Measurements from ENCODE around the gene OR6K6.

OR6K6 gene

DNA sequence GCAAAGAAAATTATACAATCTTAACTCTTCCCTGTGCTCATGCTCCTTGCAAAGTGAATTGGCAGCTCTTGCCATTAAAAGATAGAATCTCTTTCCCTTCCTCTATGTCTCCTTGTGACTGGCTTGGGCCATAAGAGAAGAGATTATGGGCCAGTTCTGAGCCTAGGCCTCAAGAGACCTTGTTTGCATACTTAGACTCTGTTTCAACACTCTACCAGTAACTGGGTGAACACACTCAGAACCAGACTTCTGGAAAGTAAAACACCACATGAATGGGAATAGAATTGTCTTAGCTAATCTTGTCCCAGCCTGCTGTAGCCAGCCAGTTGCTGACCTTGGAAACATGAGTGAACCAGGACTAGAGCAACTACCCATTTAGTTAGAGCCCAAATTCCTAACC, 18.7 kb upstream of the OR6K6 start:
- TF ChIP-seq SIN3A (IDR thresholded peaks at IDR 0.05; ENCODE audit: borderline replicate concordance, insufficient read depth, low read length) (no peak), REST (IDR thresholded peaks at IDR 0.05; ENCODE audit: insufficient read depth in 1 of 2, low read depth in 2 of 2, low read length in 2 of 2) (no peak), TAF1 (IDR thresholded peaks at IDR 0.05; ENCODE audit: borderline replicate concordance, insufficient read depth, low read length) (no peak), FOXP2 (optimal IDR thresholded peaks at IDR 0.05; ENCODE audit: borderline replicate concordance, extremely low read depth, extremely low read length, insufficient read depth) (no peak), POLR2AphosphoS5 (IDR thresholded peaks at IDR 0.05; ENCODE audit: low read depth, low read length) (no peak)

- no peak for TF ChIP-seq FOXP2 (optimal IDR thresholded peaks at IDR 0.05; ENCODE audit: borderline replicate concordance, extremely low read depth, extremely low read length, insufficient read depth)
Observed at GRCh38 chr1:158752155-158752712, 2.3 kb upstream of the OR6K6 start.

- TF ChIP-seq POLR2AphosphoS5 (IDR thresholded peaks at IDR 0.05; ENCODE audit: low read depth, low read length) (no peak), FOXP2 (optimal IDR thresholded peaks at IDR 0.05; ENCODE audit: borderline replicate concordance, extremely low read depth, extremely low read length, insufficient read depth) (no peak), SIN3A (IDR thresholded peaks at IDR 0.05; ENCODE audit: borderline replicate concordance, insufficient read depth, low read length) (no peak), TAF1 (IDR thresholded peaks at IDR 0.05; ENCODE audit: borderline replicate concordance, insufficient read depth, low read length) (no peak), REST (IDR thresholded peaks at IDR 0.05; ENCODE audit: insufficient read depth in 1 of 2, low read depth in 2 of 2, low read length in 2 of 2) (no peak)
Observed at GRCh38 chr1:158771950-158772866, 17.7 kb downstream of the OR6K6 start, which contains the start of gene OR6N1. Gene OR6N1, minus strand, starts transcription at chr1:158772195. Its CDS starts 5,513 bp downstream, at chr1:158766682.

GRCh38 chr1:158781104-158781503, 26.6 kb downstream of the OR6K6 start, which contains the start of gene OR6N2:
Gene OR6N2, minus strand, starts transcription at chr1:158781204. Its CDS starts 3,569 bp downstream, at chr1:158777635.
- no peak for TF ChIP-seq POLR2AphosphoS5 (IDR thresholded peaks at IDR 0.05; ENCODE audit: low read depth, low read length)
- TF ChIP-seq TAF1 (IDR thresholded peaks at IDR 0.05; ENCODE audit: borderline replicate concordance, insufficient read depth, low read length): no peak
- TF ChIP-seq REST (IDR thresholded peaks at IDR 0.05; ENCODE audit: insufficient read depth in 1 of 2, low read depth in 2 of 2, low read length in 2 of 2): no peak
- no peak for TF ChIP-seq SIN3A (IDR thresholded peaks at IDR 0.05; ENCODE audit: borderline replicate concordance, insufficient read depth, low read length)
- TF ChIP-seq FOXP2 (optimal IDR thresholded peaks at IDR 0.05; ENCODE audit: borderline replicate concordance, extremely low read depth, extremely low read length, insufficient read depth): no peak

DNA sequence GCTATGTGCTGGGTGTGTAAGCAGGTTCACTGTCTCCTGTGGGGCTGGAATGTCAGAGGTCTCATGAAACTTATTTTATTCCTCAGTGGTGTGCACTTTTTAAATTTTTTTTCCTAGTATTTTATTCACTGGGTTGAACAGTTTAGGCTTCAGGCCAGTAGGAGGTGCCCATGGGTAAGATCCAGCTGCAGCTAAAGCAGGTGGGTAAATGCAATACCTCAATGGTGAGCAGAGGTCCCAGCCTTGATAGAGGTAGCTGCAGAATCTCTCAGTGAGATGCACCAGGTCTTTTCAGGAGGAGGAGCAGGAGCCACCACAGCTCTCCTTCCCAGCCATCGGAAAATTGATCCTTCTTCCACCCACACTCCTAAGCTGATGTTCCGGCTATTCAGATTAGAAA, 39.1 kb downstream of the OR6K6 start:
- no peak for TF ChIP-seq TAF1 (IDR thresholded peaks at IDR 0.05; ENCODE audit: borderline replicate concordance, insufficient read depth, low read length)
- TF ChIP-seq POLR2AphosphoS5 (IDR thresholded peaks at IDR 0.05; ENCODE audit: low read depth, low read length): no peak
- TF ChIP-seq FOXP2 (optimal IDR thresholded peaks at IDR 0.05; ENCODE audit: borderline replicate concordance, extremely low read depth, extremely low read length, insufficient read depth): no peak
- TF ChIP-seq SIN3A (IDR thresholded peaks at IDR 0.05; ENCODE audit: borderline replicate concordance, insufficient read depth, low read length): no peak
- TF ChIP-seq REST (IDR thresholded peaks at IDR 0.05; ENCODE audit: insufficient read depth in 1 of 2, low read depth in 2 of 2, low read length in 2 of 2): no peak

All from PFSK-1 (cell line).